GM23338 (cell line): ENCODE results near the gene LDLRAD3.

Source experiments
- CREB1 ChIP-seq: fragments of 250-450 bp; sonication (Bioruptor Pico); IDR thresholded peaks from 2 replicates; pipeline ENCODE4 v1.5.0; 2020; ENCODE audit warnings: low read depth, mild to moderate bottlenecking, moderate library complexity
- EZH2 ChIP-seq: fragments of 200-600 bp; sonication (generic); IDR thresholded peaks from one replicate; pipeline ENCODE4 v1.8.0; 2017; ENCODE audit warnings: antibody characterized with exemption, mild to moderate bottlenecking, low read depth; ENCODE audit not compliant: unreplicated experiment
- EZH2phosphoT487 ChIP-seq: fragments of 200-600 bp; sonication (generic); IDR thresholded peaks from one replicate; pipeline ENCODE4 v1.8.1; 2018; ENCODE audit warnings: antibody characterized with exemption; ENCODE audit not compliant: unreplicated experiment
- JUNB ChIP-seq: IDR thresholded peaks from one replicate; pipeline ENCODE4 v1.6.1; 2016; ENCODE audit warnings: antibody characterized with exemption; ENCODE audit not compliant: unreplicated experiment
- NANOG ChIP-seq: IDR thresholded peaks from 2 replicates; pipeline ENCODE4 v1.6.1; 2016; ENCODE audit warnings: antibody characterized with exemption, borderline replicate concordance
- POLR2AphosphoS5 ChIP-seq: IDR thresholded peaks from 2 replicates; pipeline ENCODE4 v1.6.1; 2016; ENCODE audit warnings: antibody characterized with exemption, low read depth
- ZNF114 ChIP-seq: fragments of 250-450 bp; sonication (Bioruptor Pico); IDR thresholded peaks from 2 replicates; pipeline ENCODE4 v1.5.0; 2020; ENCODE audit warnings: mild to moderate bottlenecking, moderate library complexity
- ZNF331 ChIP-seq: fragments of 250-450 bp; sonication (Bioruptor Pico); IDR thresholded peaks from 2 replicates; pipeline ENCODE4 v1.5.0; 2020; ENCODE audit warnings: low read depth, mild to moderate bottlenecking, moderate library complexity
- TF ChIP-seq, protein P1 (sequence below), 2 experiments: fragments of 200-600 bp in 1 of 2; sonication (generic) in 1 of 2; conservative IDR thresholded peaks; 2 replicates each; pipeline versions ENCODE4 v1.5.1 to v1.6.1; 2016 to 2017; ENCODE audit warnings: antibody characterized with exemption in 2 of 2, low read depth in 2 of 2, mild to moderate bottlenecking in 2 of 2, moderate library complexity in 1 of 2
- TF ChIP-seq, protein P2 (sequence below): IDR thresholded peaks from 2 replicates; pipeline ENCODE4 v1.6.1; 2016; ENCODE audit warnings: antibody characterized with exemption
- TF ChIP-seq, protein P3 (sequence below): IDR thresholded peaks from one replicate; pipeline ENCODE4 v1.6.1; 2018; ENCODE audit warnings: antibody characterized with exemption; ENCODE audit not compliant: unreplicated experiment

DNA sequence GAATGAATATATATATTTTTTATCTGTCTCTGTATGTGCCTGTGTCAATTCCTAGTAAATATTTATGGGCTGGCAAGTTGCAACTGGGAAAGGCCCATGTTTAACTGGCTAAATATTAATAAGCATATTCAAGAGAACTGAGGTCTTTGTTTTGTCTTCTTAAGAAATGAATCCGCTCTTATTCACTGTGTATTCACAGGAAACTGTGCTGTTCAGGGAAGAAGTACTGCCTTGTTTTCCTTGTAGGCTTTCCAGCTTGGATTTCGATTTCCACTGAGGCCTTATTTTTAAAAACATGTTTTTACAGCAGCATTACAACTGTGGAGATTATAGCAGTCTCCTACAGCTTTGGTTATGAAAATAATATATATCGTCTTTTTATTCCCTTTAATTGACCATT is 64.7 kb downstream of the LDLRAD3 start:
- TF ChIP-seq, protein P1, sequence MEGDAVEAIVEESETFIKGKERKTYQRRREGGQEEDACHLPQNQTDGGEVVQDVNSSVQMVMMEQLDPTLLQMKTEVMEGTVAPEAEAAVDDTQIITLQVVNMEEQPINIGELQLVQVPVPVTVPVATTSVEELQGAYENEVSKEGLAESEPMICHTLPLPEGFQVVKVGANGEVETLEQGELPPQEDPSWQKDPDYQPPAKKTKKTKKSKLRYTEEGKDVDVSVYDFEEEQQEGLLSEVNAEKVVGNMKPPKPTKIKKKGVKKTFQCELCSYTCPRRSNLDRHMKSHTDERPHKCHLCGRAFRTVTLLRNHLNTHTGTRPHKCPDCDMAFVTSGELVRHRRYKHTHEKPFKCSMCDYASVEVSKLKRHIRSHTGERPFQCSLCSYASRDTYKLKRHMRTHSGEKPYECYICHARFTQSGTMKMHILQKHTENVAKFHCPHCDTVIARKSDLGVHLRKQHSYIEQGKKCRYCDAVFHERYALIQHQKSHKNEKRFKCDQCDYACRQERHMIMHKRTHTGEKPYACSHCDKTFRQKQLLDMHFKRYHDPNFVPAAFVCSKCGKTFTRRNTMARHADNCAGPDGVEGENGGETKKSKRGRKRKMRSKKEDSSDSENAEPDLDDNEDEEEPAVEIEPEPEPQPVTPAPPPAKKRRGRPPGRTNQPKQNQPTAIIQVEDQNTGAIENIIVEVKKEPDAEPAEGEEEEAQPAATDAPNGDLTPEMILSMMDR (conservative IDR thresholded peaks at IDR 0.05; ENCODE audit: low read depth in 2 of 2): no peak
- TF ChIP-seq EZH2 (no peak), CREB1 (no peak), POLR2AphosphoS5 (no peak), JUNB (no peak), ZNF114 (CRISPR knock-in tag) (no peak), EZH2phosphoT487 (no peak), NANOG (no peak), ZNF331 (no peak)
- TF ChIP-seq, protein P2, sequence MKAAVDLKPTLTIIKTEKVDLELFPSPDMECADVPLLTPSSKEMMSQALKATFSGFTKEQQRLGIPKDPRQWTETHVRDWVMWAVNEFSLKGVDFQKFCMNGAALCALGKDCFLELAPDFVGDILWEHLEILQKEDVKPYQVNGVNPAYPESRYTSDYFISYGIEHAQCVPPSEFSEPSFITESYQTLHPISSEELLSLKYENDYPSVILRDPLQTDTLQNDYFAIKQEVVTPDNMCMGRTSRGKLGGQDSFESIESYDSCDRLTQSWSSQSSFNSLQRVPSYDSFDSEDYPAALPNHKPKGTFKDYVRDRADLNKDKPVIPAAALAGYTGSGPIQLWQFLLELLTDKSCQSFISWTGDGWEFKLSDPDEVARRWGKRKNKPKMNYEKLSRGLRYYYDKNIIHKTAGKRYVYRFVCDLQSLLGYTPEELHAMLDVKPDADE: no peak
- TF ChIP-seq, protein P3, sequence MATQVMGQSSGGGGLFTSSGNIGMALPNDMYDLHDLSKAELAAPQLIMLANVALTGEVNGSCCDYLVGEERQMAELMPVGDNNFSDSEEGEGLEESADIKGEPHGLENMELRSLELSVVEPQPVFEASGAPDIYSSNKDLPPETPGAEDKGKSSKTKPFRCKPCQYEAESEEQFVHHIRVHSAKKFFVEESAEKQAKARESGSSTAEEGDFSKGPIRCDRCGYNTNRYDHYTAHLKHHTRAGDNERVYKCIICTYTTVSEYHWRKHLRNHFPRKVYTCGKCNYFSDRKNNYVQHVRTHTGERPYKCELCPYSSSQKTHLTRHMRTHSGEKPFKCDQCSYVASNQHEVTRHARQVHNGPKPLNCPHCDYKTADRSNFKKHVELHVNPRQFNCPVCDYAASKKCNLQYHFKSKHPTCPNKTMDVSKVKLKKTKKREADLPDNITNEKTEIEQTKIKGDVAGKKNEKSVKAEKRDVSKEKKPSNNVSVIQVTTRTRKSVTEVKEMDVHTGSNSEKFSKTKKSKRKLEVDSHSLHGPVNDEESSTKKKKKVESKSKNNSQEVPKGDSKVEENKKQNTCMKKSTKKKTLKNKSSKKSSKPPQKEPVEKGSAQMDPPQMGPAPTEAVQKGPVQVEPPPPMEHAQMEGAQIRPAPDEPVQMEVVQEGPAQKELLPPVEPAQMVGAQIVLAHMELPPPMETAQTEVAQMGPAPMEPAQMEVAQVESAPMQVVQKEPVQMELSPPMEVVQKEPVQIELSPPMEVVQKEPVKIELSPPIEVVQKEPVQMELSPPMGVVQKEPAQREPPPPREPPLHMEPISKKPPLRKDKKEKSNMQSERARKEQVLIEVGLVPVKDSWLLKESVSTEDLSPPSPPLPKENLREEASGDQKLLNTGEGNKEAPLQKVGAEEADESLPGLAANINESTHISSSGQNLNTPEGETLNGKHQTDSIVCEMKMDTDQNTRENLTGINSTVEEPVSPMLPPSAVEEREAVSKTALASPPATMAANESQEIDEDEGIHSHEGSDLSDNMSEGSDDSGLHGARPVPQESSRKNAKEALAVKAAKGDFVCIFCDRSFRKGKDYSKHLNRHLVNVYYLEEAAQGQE: no peak
